MCF 10A (cell line): ENCODE data around the gene PLXNA3. TPM values are rescaled to one million over a fixed set of nuclear protein-coding genes. Genes with fewer than 3 reads are reported as not detected.

Experiments
- BruUV-seq: library from RNA; stranded (reverse); fragments of 400-500 nt; replicated peaks from 2 replicates; lab custom pipeline; 2021; lab: Mats Ljungman, UMichigan
- CTCF ChIA-PET: fragments of 300-600 bp; sonication (Branson Sonifier 250); formaldehyde crosslinking; extraction: SDS; loops from one replicate; lab custom pipeline; 2021; ENCODE audit warnings: antibody characterized with exemption, inconsistent platforms; lab: Yijun Ruan, JAX
- POLR2A ChIA-PET: fragments of 300-600, 350-650 bp; sonication (Branson Sonifier 250); formaldehyde crosslinking; extraction: SDS; loops from one replicate; lab custom pipeline; 2020; ENCODE audit warnings: antibody characterized with exemption, inconsistent platforms; lab: Yijun Ruan, JAX
- DNase-seq: peaks from one replicate; pipeline ENCODE4 v3.0.0-alpha.2; 2018; ENCODE audit not compliant: unreplicated experiment
- H3K27ac Mint-ChIP-seq: one replicate; pipeline ENCODE4 v1.8.0; 2022; ENCODE audit warnings: mild to moderate bottlenecking, low read depth, mixed read lengths; ENCODE audit not compliant: unreplicated experiment
- H3K27me3 Mint-ChIP-seq: one replicate; pipeline ENCODE4 v1.8.0; 2022; ENCODE audit warnings: mixed read lengths; ENCODE audit not compliant: insufficient read depth, unreplicated experiment
- H3K36me3 Mint-ChIP-seq: one replicate; pipeline ENCODE4 v1.8.0; 2022; ENCODE audit warnings: mild to moderate bottlenecking, moderate library complexity, mixed read lengths; ENCODE audit not compliant: insufficient read depth, unreplicated experiment
- H3K4me1 Mint-ChIP-seq: one replicate; pipeline ENCODE4 v1.8.0; 2022; ENCODE audit warnings: mixed read lengths; ENCODE audit not compliant: insufficient read depth, unreplicated experiment
- H3K4me3 Mint-ChIP-seq: one replicate; pipeline ENCODE4 v1.8.0; 2022; ENCODE audit warnings: mild to moderate bottlenecking, moderate library complexity, mixed read lengths; ENCODE audit not compliant: unreplicated experiment
- H3K9me3 Mint-ChIP-seq: one replicate; pipeline ENCODE4 v1.8.0; 2022; ENCODE audit warnings: mixed read lengths; ENCODE audit not compliant: unreplicated experiment
- intact Hi-C: fragments of 100-400 bp; cut with micrococcal nuclease; formaldehyde crosslinking; loops from 2 replicates; pipeline ENCODE4 v1.14.1; 2022
- total RNA-seq: library from RNA; stranded (reverse); gene quantifications from 2 replicates; pipeline ENCODE4 v1.2.3, GENCODE V29; 2022
- TF ChIP-seq, protein P1 (sequence below): fragments of 200-600 bp; IDR thresholded peaks from one replicate; pipeline ENCODE4 v1.8.0; 2022; ENCODE audit warnings: antibody characterized with exemption, mild to moderate bottlenecking; ENCODE audit not compliant: unreplicated experiment

Gene PLXNA3
- total RNA-seq, 1 experiment from 2014 or later, result 48.0 TPM

DNA sequence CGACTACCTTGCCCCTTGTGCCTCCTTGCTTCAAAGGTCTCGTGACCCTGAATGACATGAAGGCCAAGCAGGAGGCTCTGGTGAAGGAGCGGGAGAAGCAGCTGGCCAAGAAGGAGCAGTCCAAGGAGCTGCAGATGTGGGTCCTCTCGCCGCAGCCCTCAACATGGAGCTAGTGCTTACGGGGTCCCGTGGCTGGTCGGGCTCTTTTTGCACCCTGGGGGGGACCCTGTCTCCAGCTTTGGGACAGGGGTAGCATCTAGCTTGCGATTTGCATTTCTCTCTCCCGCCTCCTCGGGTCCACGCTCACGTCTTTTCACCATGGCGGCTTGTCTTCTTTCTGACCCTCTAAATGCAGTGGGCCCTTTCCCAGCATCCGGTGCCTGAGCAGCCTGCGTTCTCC is 12.3 kb upstream of the PLXNA3 start:
- no peaks in the 10 kb centered on the region for H3K4me1 Mint-ChIP-seq
- peaks cover 19% of the 10 kb centered on the region for H3K27me3 Mint-ChIP-seq
- ChIA-PET POLR2A (interaction anchor here (1.0 kb wide), 2 partner anchors 12 to 48 kb away, joined by 3 to 4 read pairs; no protein-coding TSS in a partner anchor), CTCF (interaction anchor here (0.5 to 0.6 kb wide), 3 partner anchors 45 to 1489 kb away, joined by 3 to 4 read pairs (median 3); no protein-coding TSS in a partner anchor)
- H3K27ac Mint-ChIP-seq, result no peak overlapping the region
- BruUV-seq, result no TSS peak
- no peaks in the 10 kb centered on the region for H3K9me3 Mint-ChIP-seq
- no peak overlapping the region for H3K4me3 Mint-ChIP-seq
- no peak for DNase-seq
- H3K36me3 Mint-ChIP-seq, result peaks cover 35% of the 10 kb centered on the region
- TF ChIP-seq, protein P1, sequence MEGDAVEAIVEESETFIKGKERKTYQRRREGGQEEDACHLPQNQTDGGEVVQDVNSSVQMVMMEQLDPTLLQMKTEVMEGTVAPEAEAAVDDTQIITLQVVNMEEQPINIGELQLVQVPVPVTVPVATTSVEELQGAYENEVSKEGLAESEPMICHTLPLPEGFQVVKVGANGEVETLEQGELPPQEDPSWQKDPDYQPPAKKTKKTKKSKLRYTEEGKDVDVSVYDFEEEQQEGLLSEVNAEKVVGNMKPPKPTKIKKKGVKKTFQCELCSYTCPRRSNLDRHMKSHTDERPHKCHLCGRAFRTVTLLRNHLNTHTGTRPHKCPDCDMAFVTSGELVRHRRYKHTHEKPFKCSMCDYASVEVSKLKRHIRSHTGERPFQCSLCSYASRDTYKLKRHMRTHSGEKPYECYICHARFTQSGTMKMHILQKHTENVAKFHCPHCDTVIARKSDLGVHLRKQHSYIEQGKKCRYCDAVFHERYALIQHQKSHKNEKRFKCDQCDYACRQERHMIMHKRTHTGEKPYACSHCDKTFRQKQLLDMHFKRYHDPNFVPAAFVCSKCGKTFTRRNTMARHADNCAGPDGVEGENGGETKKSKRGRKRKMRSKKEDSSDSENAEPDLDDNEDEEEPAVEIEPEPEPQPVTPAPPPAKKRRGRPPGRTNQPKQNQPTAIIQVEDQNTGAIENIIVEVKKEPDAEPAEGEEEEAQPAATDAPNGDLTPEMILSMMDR, result no peak
- intact Hi-C loops, result no loop called here

DNA sequence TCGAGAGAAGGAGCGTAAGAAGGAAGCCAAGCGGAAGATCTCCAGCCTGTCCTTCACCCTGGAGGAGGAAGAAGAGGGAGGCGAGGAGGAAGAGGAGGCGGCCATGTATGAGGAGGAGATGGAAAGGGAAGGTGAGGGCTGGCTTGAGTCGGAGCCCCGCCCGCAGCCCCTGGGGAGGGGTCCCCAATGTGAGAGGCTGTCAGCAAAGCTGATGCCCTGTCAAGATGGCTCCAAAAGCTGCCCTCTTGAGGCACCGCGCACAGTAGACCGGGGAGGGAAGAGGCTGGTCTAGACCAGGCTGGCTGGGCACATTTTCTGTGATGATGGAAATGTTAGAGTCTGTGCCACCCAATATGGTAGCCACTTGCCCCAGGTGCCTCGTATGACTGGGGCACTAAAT is 11.7 kb upstream of the PLXNA3 start:
- Mint-ChIP-seq H3K9me3 (no peaks in the 10 kb centered on the region), H3K4me1 (no peaks in the 10 kb centered on the region), H3K27ac (no peak overlapping the region), H3K4me3 (no peak overlapping the region), H3K36me3 (peaks cover 42% of the 10 kb centered on the region), H3K27me3 (peaks cover 19% of the 10 kb centered on the region)
- POLR2A ChIA-PET, result interaction anchor here (1.0 kb wide), 2 partner anchors 11 to 49 kb away, joined by 3 to 4 read pairs; no protein-coding TSS in a partner anchor
- intact Hi-C loops, result no loop called here
- CTCF ChIA-PET, result interaction anchor here (0.5 to 0.6 kb wide), 2 partner anchors 45 to 778 kb away, joined by 3 to 4 read pairs; no protein-coding TSS in a partner anchor
- BruUV-seq, result no TSS peak
- no peak for DNase-seq
- TF ChIP-seq, protein P1, result no peak

DNA sequence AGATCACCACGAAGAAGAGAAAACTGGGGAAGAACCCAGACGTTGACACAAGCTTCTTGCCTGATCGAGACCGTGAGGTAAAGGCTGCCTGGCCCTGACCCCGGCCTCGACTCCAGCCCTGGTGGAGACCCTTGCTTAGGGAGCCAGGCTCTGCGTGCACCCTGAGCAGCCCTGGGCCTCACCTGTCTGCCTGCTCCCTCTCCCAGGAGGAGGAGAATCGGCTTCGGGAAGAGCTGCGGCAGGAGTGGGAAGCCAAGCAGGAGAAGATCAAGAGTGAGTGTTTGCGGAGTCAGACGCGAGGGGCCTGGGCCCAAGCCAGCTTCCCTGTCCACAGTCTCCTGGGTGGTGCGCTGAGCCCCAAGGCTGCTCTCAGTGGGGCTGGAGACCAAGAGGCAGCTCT is 9.6 kb upstream of the PLXNA3 start:
- ChIA-PET POLR2A (interaction anchor here (0.5 kb wide), 1 partner anchor 49 kb away, joined by 3 read pairs; no protein-coding TSS in a partner anchor), CTCF (interaction anchor here (0.5 kb wide), 1 partner anchor 28 kb away, joined by 3 read pairs; no protein-coding TSS in a partner anchor)
- BruUV-seq, result no TSS peak
- no peak overlapping the region for H3K4me3 Mint-ChIP-seq
- no peak overlapping the region for H3K27ac Mint-ChIP-seq
- TF ChIP-seq, protein P1, result no peak
- H3K9me3 Mint-ChIP-seq, result no peaks in the 10 kb centered on the region
- H3K36me3 Mint-ChIP-seq, result peaks cover 36% of the 10 kb centered on the region
- H3K4me1 Mint-ChIP-seq, result no peaks in the 10 kb centered on the region
- intact Hi-C loops, result no loop called here
- DNase-seq, result no peak
- H3K27me3 Mint-ChIP-seq, result peaks cover 34% of the 10 kb centered on the region

DNA sequence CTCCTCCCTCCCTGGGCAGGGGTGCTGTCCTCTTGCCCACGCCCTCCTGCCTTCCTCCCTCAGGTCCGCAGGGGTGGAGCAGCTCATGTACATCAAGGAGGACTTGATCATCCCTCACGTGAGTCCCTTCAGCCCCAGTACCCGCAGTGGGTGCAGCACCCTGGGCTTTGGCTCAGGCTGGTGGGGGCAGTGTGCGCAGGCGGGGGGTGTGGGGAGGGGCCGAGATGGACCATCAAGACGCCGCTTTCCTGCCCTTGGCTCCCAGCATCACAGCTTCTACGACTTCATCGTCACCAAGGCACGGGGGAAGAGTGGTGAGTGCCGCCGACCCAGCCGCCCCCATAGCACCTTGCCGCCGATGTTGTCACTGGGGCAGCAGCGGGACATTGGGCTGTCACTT is 8.5 kb upstream of the PLXNA3 start:
- CTCF ChIA-PET, result no interaction called here

More for the DNA sequence above, 8.5 kb upstream of the PLXNA3 start:
- Mint-ChIP-seq H3K4me1 (no peaks in the 10 kb centered on the region), H3K27me3 (peaks cover 44% of the 10 kb centered on the region), H3K9me3 (no peaks in the 10 kb centered on the region), H3K27ac (no peak overlapping the region), H3K4me3 (no peak overlapping the region), H3K36me3 (peaks cover 31% of the 10 kb centered on the region)
- intact Hi-C loops, result no loop called here
- TF ChIP-seq, protein P1, result no peak
- no peak for DNase-seq
- POLR2A ChIA-PET, result no interaction called here
- no TSS peak for BruUV-seq
